Gastroesophageal sphincter (tissue), 3 donors: Measurements from ENCODE around the gene TBC1D25.

Experiments
- POLR2A ChIP-seq, 2 donors: fragments of 450-650 bp; IDR thresholded peaks; one replicate each; pipeline ENCODE4 v1.6.1; 2017; ENCODE audit warnings: antibody characterized with exemption in 2 of 2, mild to moderate bottlenecking in 2 of 2, moderate library complexity in 1 of 2
- TF ChIP-seq, protein P1 (sequence below), 4 experiments: fragments of 200-600 bp in 2 of 4; fragments of 450-650 bp in 2 of 4; sonication (generic) in 1 of 4; IDR thresholded peaks; one replicate each; pipeline ENCODE4 v1.5.1; 2017 to 2019; ENCODE audit warnings: antibody characterized with exemption in 4 of 4, mild to moderate bottlenecking in 2 of 4, moderate library complexity in 2 of 4

GRCh38 chrX:48511560-48511959 lies 28.0 kb upstream of the TBC1D25 start:
- TF ChIP-seq, protein P1, sequence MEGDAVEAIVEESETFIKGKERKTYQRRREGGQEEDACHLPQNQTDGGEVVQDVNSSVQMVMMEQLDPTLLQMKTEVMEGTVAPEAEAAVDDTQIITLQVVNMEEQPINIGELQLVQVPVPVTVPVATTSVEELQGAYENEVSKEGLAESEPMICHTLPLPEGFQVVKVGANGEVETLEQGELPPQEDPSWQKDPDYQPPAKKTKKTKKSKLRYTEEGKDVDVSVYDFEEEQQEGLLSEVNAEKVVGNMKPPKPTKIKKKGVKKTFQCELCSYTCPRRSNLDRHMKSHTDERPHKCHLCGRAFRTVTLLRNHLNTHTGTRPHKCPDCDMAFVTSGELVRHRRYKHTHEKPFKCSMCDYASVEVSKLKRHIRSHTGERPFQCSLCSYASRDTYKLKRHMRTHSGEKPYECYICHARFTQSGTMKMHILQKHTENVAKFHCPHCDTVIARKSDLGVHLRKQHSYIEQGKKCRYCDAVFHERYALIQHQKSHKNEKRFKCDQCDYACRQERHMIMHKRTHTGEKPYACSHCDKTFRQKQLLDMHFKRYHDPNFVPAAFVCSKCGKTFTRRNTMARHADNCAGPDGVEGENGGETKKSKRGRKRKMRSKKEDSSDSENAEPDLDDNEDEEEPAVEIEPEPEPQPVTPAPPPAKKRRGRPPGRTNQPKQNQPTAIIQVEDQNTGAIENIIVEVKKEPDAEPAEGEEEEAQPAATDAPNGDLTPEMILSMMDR (IDR thresholded peaks at IDR 0.05), result peak in 1 of 4 experiments; percentile 33
- TF ChIP-seq POLR2A (IDR thresholded peaks at IDR 0.05), result no peak
